ENCODE results near the gene MACC1. TPM values are rescaled to one million over a fixed set of nuclear protein-coding genes. Genes with fewer than 3 reads are reported as not detected.

The MACC1 gene
- total and polyA plus RNA-seq, 12 donors, result under 0.01 to 0.82 (median 0.20) TPM; not detected in 4

DNA sequence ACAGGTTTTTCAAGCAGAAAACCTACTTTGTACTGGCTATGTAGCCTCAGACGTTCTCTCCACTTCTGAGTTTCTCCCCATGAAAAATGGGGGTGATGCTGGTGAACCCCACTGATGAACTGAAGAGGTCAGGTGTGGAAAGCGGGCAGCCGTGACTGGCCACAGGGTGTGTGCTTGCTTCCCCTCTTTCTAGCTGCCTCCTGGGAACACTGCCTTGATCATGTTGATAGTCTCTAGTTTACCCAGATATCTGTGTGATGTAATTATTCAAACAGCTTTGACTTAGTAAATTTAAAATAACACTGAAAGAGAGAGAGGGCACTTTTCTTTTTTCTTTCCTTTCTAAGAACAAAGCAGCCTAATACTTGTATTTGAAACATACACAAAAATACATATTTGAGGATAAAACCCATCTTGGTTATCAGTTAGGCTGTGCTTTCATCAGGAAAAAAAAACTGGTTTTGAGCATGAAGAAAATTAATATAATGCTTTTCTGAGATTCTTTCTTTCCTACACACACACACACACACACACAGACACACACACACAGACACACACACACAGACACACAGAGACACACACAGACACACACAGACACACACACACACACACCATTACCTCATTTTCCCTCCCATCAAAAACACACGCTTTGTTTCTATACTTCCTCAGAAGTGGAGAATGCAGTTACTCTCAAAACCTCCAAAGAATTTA, 76.7 kb downstream of the MACC1 start:
- TF ChIP-seq, protein P1, sequence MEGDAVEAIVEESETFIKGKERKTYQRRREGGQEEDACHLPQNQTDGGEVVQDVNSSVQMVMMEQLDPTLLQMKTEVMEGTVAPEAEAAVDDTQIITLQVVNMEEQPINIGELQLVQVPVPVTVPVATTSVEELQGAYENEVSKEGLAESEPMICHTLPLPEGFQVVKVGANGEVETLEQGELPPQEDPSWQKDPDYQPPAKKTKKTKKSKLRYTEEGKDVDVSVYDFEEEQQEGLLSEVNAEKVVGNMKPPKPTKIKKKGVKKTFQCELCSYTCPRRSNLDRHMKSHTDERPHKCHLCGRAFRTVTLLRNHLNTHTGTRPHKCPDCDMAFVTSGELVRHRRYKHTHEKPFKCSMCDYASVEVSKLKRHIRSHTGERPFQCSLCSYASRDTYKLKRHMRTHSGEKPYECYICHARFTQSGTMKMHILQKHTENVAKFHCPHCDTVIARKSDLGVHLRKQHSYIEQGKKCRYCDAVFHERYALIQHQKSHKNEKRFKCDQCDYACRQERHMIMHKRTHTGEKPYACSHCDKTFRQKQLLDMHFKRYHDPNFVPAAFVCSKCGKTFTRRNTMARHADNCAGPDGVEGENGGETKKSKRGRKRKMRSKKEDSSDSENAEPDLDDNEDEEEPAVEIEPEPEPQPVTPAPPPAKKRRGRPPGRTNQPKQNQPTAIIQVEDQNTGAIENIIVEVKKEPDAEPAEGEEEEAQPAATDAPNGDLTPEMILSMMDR (IDR thresholded peaks at IDR 0.05), result no peak
- WGBS, 2 donors, result 64% methylated on average over 4 of the region's 4 CpGs
- intact Hi-C loops (cut with DNase I), result no loop called here

DNA sequence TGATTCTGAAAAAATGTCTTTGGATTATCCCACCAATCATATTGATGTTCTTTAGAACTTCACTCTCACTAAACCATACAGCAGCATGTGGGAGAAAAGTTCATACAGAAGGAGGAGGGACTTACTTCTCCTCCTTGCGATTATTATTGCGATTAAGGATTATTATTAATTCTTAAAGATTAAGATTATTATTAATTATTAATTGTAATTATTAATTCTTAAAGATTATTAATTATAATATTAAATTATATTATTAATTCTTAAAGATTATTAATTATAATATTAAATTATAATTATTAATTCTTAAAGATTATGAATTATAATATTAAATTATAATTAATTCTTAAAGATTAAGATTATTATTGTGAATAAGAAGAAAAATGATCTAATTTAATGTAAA, 80.5 kb downstream of the MACC1 start:
- TF ChIP-seq, protein P1 (IDR thresholded peaks at IDR 0.05), result no peak
- H3K27me3 ChIP-seq, result no peaks in the 10 kb centered on the region
- H3K4me1 ChIP-seq, result no peaks in the 10 kb centered on the region
- no peaks in the 10 kb centered on the region for H3K9me3 ChIP-seq
- no peak overlapping the region for H3K27ac ChIP-seq
- no peak for ATAC-seq
- 95 to 99% methylated on average over 2 of the region's 2 CpGs for WGBS, 2 donors
- intact Hi-C loops (cut with DNase I), result no loop called here
- no peak overlapping the region for H3K4me3 ChIP-seq
- no peak for DNase-seq
- H3K36me3 ChIP-seq, result no peaks in the 10 kb centered on the region

More for the DNA sequence above, 76.7 kb downstream of the MACC1 start:
- no peak overlapping the region for H3K4me3 ChIP-seq
- no peaks in the 10 kb centered on the region for H3K4me1 ChIP-seq
- no peak overlapping the region for H3K27ac ChIP-seq
- ATAC-seq (no peak), DNase-seq (no peak)
- peaks cover 0 to 6% (median 0%) of the 10 kb centered on the region in 7 donors for H3K27me3 ChIP-seq
- H3K36me3 ChIP-seq, result no peaks in the 10 kb centered on the region
- no peaks in the 10 kb centered on the region for H3K9me3 ChIP-seq

DNA sequence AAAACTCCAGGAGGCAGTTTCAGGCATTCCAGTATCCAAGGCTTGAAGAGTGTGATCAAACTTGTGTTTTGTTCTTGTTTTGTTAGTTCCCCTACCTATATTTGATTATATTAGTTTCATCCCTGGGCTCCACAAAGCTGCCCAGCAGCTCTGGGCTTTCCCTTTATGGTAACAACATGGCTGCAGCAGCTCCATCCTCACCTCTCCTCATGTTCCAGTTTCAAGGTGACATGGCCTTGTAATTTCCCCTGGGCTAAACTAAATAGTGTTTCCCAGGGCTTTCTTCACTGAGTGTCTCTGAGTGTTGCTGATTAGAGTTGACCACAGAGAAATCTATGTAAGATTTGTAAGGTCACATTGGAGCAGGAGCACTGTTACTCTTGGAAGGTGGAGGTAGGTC, 83.4 kb downstream of the MACC1 start:
- H3K27ac ChIP-seq, result no peak overlapping the region
- no peak for ATAC-seq
- H3K4me1 ChIP-seq, result no peaks in the 10 kb centered on the region
- DNase-seq, result no peak
- no peaks in the 10 kb centered on the region for H3K36me3 ChIP-seq
- intact Hi-C loops (cut with DNase I), result no loop called here
- no peaks in the 10 kb centered on the region for H3K27me3 ChIP-seq
- no peak overlapping the region for H3K4me3 ChIP-seq
- no peaks in the 10 kb centered on the region for H3K9me3 ChIP-seq
- TF ChIP-seq, protein P1 (IDR thresholded peaks at IDR 0.05), result no peak

DNA sequence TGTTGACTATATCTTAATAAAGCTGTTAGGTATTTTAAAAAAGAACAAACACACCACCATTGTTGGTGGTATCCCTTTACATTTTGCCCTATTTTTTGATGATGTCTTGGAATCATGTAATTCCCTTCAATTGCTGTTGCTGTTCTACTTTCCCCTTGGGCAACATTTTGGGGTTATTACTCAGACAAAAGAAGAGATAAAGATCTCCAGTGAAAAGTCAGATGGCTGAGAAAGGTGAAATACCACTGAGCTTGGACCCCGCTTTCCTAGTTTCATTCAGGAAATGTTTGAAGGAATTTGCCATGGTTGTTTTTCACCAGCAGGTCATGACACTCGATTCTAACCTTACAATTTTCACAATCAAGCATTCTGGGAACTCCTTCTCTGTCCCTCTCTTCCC, 84.6 kb downstream of the MACC1 start:
- Histone ChIP-seq H3K27ac (no peak overlapping the region), H3K4me3 (no peak overlapping the region), H3K9me3 (no peaks in the 10 kb centered on the region), H3K36me3 (no peaks in the 10 kb centered on the region), H3K27me3 (no peaks in the 10 kb centered on the region), H3K4me1 (no peaks in the 10 kb centered on the region)
- WGBS, 2 donors, result 78 to 80% methylated on average over 2 of the region's 2 CpGs
- ATAC-seq, result no peak
- intact Hi-C loops (cut with DNase I), result no loop called here
- DNase-seq, result no peak
- TF ChIP-seq, protein P1 (IDR thresholded peaks at IDR 0.05), result no peak
